MV-4-11 (cell line): ENCODE data around the gene LLGL2.
"Not testable (repeated sequence)": the region's sequence is repeated elsewhere in the genome, so short reads cannot be mapped to it uniquely, and the experiment has no call there.

Experiments used
- DNase-seq: peaks from one replicate; lab custom pipeline; 2025; lab: John Stamatoyannopoulos, UW

Gene LLGL2

GRCh38 chr17:75507733-75508719 is 17.5 kb upstream of the LLGL2 start:
- DNase-seq = no peak

GRCh38 chr17:75508931-75509361 is 16.6 kb upstream of the LLGL2 start:
- no peak for DNase-seq

- no peak for DNase-seq
Measured at GRCh38 chr17:75509528-75510258, 15.8 kb upstream of the LLGL2 start.

- no peak for DNase-seq
Measured at GRCh38 chr17:75511270-75511609, 14.3 kb upstream of the LLGL2 start.

- no peak for DNase-seq
Measured at GRCh38 chr17:75511610-75512575, 13.6 kb upstream of the LLGL2 start.

GRCh38 chr17:75512926-75513640 is 12.4 kb upstream of the LLGL2 start:
- no peak for DNase-seq

GRCh38 chr17:75513641-75514000 is 11.9 kb upstream of the LLGL2 start:
- no peak for DNase-seq

GRCh38 chr17:75514299-75514918 is 11.1 kb upstream of the LLGL2 start:
- DNase-seq = no peak

- no peak for DNase-seq
Measured at GRCh38 chr17:75514919-75515495, 10.5 kb upstream of the LLGL2 start.

- DNase-seq = peak; percentile 45
Measured at GRCh38 chr17:75515496-75516254, 9.8 kb upstream of the LLGL2 start, which contains the start of gene CASKIN2. CASKIN2 (minus strand) TSS chr17:75515537; CDS start chr17:75513804, 1,733 bp downstream.

GRCh38 chr17:75516255-75516618 is 9.3 kb upstream of the LLGL2 start, which contains the start of gene TSEN54:
TSEN54 (plus strand) TSS chr17:75516528; CDS start chr17:75516561, 33 bp downstream.
- DNase-seq = peak; percentile 78

- DNase-seq = no peak
Measured at GRCh38 chr17:75516619-75517296, 8.7 kb upstream of the LLGL2 start.

- DNase-seq = no peak
Measured at GRCh38 chr17:75517297-75517865, 8.1 kb upstream of the LLGL2 start.

GRCh38 chr17:75518201-75518600 is 7.3 kb upstream of the LLGL2 start:
- DNase-seq = peak; percentile 87

- DNase-seq = no peak
Measured at GRCh38 chr17:75518983-75519537, 6.4 kb upstream of the LLGL2 start.

GRCh38 chr17:75520413-75520812 is 5.1 kb upstream of the LLGL2 start:
- not testable (repeated sequence) for DNase-seq

GRCh38 chr17:75521290-75521689 is 4.2 kb upstream of the LLGL2 start:
- no peak for DNase-seq
